ENCODE data around the gene BOC. TPM values are rescaled to one million over a fixed set of nuclear protein-coding genes. Genes with fewer than 3 reads are reported as not detected.

BOC gene
- total and polyA plus RNA-seq, 10 of the 15 experiments (the other 5 are each of a cell fraction or from before 2014, with no cell fraction given) = 0.18 TPM; not detected in 9

DNA sequence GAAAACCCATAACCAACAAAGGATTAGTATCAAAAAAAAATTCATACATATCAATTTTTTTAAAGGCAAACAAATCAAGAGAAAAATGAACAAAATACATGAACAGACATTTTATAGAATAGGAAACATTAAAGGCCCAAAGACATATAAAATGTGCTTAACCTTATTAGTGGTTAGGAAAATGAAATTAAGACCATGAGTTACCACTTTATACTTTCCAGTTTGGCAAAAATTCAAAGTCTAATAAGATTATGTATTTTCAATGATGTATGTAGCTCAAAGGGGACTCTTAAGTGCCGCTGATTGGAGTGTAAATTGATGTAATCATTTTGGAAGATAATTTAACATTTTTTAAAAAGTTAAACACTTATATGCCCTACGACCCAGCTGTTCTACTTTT is 89.2 kb downstream of the BOC start:
- no TSS peak for BruUV-seq (replicated peaks)
- RAD21 ChIA-PET (ENCODE audit: unreplicated experiment) = no interaction called here

More for the DNA sequence above, 89.2 kb downstream of the BOC start:
- H3K27ac ChIP-seq (ENCODE audit: control insufficient read depth, insufficient read depth) = no peak overlapping the region
- H3K4me1 ChIP-seq (ENCODE audit: control insufficient read depth, insufficient read depth, low read length) = no peaks in the 10 kb centered on the region
- no peak overlapping the region for H3K4me3 ChIP-seq
- no peak overlapping the region for H3K9ac ChIP-seq (ENCODE audit: control insufficient read depth, insufficient read depth, low read length)
- no peak overlapping the region for H2AFZ ChIP-seq (ENCODE audit: control insufficient read depth, low read depth, low read length)
- CTCF ChIA-PET = interaction anchor here (3.7 kb wide), 1 partner anchor 12 kb away, joined by 17 read pairs; no protein-coding TSS in a partner anchor
- no peaks in the 10 kb centered on the region for H3K27me3 ChIP-seq (replicated peaks in 1 of 2; ENCODE audit: control insufficient read depth in 2 of 2, insufficient read depth in 2 of 2, low read length in 1 of 2)
- in situ Hi-C loops (cut with MboI) = no loop called here
- no peaks in the 10 kb centered on the region for H3K9me3 ChIP-seq (replicated peaks; ENCODE audit: control insufficient read depth, insufficient read depth, low read length)
- H3K4me2 ChIP-seq (ENCODE audit: control insufficient read depth, insufficient read depth) = no peak overlapping the region
- ATAC-seq (no peak), FAIRE-seq (no peak), DNase-seq (ENCODE audit: low read depth, low spot score) (no peak)
- intact Hi-C loops (cut with micrococcal nuclease; ENCODE audit: unreplicated experiment) = no loop called here
- no peaks in the 10 kb centered on the region for H4K20me1 ChIP-seq (ENCODE audit: control insufficient read depth, insufficient read depth)
- SMC1A ChIA-PET (ENCODE audit: uncharacterized antibody, unreplicated experiment) = no interaction called here
- no peaks in the 10 kb centered on the region for H3K79me2 ChIP-seq (ENCODE audit: control insufficient read depth, insufficient read depth, low read length)
- POLR2A ChIA-PET = no interaction called here
- no peaks in the 10 kb centered on the region; a peak in 1 of 4 replicates for H3K36me3 ChIP-seq (ENCODE audit: control insufficient read depth in 2 of 2, insufficient read depth in 2 of 2, low read length in 1 of 2)
- TF ChIP-seq NBN (IDR thresholded peaks at IDR 0.05) (no peak), JUNB (IDR thresholded peaks at IDR 0.05) (no peak), ASH2L (IDR thresholded peaks at IDR 0.05; ENCODE audit: borderline replicate concordance, low read depth) (no peak), RFX5 (IDR thresholded peaks at IDR 0.05; ENCODE audit: low read depth, low read length) (no peak), SPI1 (IDR thresholded peaks at IDR 0.05; ENCODE audit: borderline replicate concordance, insufficient read depth, low read depth, low read length) (no peak), ZNF384 (IDR thresholded peaks at IDR 0.05; ENCODE audit: borderline replicate concordance, low read depth, low read length) (no peak), SMAD5 (IDR thresholded peaks at IDR 0.05; ENCODE audit: low read depth) (no peak), EP300 (IDR thresholded peaks at IDR 0.05; ENCODE audit: borderline replicate concordance in 1 of 2, control insufficient read depth in 1 of 2, low read depth in 2 of 2, low read length in 2 of 2) (no peak), ZNF24 (IDR thresholded peaks at IDR 0.05) (no peak), MEF2B (IDR thresholded peaks at IDR 0.05; ENCODE audit: partially characterized antibody, poor library complexity, severe bottlenecking) (no peak), EED (IDR thresholded peaks at IDR 0.05; ENCODE audit: low read depth) (no peak)
- TF ChIP-seq, protein P1, sequence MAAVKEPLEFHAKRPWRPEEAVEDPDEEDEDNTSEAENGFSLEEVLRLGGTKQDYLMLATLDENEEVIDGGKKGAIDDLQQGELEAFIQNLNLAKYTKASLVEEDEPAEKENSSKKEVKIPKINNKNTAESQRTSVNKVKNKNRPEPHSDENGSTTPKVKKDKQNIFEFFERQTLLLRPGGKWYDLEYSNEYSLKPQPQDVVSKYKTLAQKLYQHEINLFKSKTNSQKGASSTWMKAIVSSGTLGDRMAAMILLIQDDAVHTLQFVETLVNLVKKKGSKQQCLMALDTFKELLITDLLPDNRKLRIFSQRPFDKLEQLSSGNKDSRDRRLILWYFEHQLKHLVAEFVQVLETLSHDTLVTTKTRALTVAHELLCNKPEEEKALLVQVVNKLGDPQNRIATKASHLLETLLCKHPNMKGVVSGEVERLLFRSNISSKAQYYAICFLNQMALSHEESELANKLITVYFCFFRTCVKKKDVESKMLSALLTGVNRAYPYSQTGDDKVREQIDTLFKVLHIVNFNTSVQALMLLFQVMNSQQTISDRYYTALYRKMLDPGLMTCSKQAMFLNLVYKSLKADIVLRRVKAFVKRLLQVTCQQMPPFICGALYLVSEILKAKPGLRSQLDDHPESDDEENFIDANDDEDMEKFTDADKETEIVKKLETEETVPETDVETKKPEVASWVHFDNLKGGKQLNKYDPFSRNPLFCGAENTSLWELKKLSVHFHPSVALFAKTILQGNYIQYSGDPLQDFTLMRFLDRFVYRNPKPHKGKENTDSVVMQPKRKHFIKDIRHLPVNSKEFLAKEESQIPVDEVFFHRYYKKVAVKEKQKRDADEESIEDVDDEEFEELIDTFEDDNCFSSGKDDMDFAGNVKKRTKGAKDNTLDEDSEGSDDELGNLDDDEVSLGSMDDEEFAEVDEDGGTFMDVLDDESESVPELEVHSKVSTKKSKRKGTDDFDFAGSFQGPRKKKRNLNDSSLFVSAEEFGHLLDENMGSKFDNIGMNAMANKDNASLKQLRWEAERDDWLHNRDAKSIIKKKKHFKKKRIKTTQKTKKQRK (IDR thresholded peaks at IDR 0.05; ENCODE audit: low read depth, low read length) = no peak
- TF ChIP-seq, protein P2, sequence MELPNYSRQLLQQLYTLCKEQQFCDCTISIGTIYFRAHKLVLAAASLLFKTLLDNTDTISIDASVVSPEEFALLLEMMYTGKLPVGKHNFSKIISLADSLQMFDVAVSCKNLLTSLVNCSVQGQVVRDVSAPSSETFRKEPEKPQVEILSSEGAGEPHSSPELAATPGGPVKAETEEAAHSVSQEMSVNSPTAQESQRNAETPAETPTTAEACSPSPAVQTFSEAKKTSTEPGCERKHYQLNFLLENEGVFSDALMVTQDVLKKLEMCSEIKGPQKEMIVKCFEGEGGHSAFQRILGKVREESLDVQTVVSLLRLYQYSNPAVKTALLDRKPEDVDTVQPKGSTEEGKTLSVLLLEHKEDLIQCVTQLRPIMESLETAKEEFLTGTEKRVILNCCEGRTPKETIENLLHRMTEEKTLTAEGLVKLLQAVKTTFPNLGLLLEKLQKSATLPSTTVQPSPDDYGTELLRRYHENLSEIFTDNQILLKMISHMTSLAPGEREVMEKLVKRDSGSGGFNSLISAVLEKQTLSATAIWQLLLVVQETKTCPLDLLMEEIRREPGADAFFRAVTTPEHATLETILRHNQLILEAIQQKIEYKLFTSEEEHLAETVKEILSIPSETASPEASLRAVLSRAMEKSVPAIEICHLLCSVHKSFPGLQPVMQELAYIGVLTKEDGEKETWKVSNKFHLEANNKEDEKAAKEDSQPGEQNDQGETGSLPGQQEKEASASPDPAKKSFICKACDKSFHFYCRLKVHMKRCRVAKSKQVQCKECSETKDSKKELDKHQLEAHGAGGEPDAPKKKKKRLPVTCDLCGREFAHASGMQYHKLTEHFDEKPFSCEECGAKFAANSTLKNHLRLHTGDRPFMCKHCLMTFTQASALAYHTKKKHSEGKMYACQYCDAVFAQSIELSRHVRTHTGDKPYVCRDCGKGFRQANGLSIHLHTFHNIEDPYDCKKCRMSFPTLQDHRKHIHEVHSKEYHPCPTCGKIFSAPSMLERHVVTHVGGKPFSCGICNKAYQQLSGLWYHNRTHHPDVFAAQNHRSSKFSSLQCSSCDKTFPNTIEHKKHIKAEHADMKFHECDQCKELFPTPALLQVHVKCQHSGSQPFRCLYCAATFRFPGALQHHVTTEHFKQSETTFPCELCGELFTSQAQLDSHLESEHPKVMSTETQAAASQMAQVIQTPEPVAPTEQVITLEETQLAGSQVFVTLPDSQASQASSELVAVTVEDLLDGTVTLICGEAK (IDR thresholded peaks at IDR 0.05; ENCODE audit: borderline replicate concordance) = no peak
- TF ChIP-seq, protein P3, sequence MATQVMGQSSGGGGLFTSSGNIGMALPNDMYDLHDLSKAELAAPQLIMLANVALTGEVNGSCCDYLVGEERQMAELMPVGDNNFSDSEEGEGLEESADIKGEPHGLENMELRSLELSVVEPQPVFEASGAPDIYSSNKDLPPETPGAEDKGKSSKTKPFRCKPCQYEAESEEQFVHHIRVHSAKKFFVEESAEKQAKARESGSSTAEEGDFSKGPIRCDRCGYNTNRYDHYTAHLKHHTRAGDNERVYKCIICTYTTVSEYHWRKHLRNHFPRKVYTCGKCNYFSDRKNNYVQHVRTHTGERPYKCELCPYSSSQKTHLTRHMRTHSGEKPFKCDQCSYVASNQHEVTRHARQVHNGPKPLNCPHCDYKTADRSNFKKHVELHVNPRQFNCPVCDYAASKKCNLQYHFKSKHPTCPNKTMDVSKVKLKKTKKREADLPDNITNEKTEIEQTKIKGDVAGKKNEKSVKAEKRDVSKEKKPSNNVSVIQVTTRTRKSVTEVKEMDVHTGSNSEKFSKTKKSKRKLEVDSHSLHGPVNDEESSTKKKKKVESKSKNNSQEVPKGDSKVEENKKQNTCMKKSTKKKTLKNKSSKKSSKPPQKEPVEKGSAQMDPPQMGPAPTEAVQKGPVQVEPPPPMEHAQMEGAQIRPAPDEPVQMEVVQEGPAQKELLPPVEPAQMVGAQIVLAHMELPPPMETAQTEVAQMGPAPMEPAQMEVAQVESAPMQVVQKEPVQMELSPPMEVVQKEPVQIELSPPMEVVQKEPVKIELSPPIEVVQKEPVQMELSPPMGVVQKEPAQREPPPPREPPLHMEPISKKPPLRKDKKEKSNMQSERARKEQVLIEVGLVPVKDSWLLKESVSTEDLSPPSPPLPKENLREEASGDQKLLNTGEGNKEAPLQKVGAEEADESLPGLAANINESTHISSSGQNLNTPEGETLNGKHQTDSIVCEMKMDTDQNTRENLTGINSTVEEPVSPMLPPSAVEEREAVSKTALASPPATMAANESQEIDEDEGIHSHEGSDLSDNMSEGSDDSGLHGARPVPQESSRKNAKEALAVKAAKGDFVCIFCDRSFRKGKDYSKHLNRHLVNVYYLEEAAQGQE (IDR thresholded peaks at IDR 0.05; ENCODE audit: low read depth, low read length) = no peak
- 50% methylated on average over 2 of the region's 2 CpGs for WGBS (ENCODE audit: insufficient coverage, insufficient replicate concordance, low lambda C conversion rate, missing lambda C conversion rate)

Measured in GM12878 (cell line).